Ureter (tissue), 1 donor: ENCODE data around the gene RPL41. TPM values are rescaled to one million over a fixed set of nuclear protein-coding genes. Genes with fewer than 3 reads are reported as not detected.
A peak's percentile ranks its signal among the peaks of the same experiment; 100 is the strongest.
"Not testable (repeated sequence)": the region's sequence is repeated elsewhere in the genome, so short reads cannot be mapped to it uniquely, and the experiment has no call there.

Experiments
- DNase-seq: peaks from one replicate; pipeline ENCODE4 v3.0.0-alpha.2; 2020; ENCODE audit warnings: low spot score
- total RNA-seq: library from RNA; stranded (reverse); gene quantifications from one replicate; pipeline ENCODE4 v1.2.4, GENCODE V29; 2023
- donor health status: DM: yes; HTN: yes; CAD: no.

Gene RPL41
- total RNA-seq = 5,339 TPM

DNA sequence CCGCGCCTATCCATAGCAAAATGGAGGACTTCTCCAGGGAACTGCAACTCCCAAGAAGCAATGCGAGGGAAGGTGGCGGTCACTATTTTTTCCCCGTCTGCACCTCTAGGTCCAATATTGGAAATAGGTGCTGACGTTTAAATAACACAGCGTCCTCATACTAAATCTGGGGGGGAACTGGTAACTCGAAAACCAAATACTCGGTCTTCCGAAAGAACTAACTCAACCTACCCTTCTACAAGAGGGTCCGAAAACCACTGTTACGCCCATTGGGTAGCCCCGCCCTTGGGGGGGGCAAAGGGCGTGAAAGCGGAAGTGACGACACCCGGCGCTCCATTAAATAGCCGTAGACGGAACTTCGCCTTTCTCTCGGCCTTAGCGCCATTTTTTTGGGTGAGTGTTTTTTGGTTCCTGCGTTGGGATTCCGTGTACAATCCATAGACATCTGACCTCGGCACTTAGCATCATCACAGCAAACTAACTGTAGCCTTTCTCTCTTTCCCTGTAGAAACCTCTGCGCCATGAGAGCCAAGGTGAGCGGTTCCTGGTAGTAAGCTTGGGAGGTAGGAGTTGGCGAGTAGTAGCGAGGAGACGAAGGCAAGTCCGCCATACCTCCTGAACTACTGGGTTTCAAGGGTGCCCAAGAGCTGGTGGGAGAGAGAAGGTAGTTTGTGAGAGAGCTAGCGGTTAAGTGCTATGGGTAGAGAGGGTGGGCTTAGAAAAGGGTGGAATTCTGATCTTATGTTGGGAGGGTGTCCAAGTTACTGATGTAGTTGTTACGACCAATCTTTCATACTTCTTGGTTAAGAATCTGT lies at the start of gene RPL41:
RPL41 (plus strand) TSS at position 367 of the 815 bp plus-strand sequence.
- DNase-seq = peak; percentile 97

DNA sequence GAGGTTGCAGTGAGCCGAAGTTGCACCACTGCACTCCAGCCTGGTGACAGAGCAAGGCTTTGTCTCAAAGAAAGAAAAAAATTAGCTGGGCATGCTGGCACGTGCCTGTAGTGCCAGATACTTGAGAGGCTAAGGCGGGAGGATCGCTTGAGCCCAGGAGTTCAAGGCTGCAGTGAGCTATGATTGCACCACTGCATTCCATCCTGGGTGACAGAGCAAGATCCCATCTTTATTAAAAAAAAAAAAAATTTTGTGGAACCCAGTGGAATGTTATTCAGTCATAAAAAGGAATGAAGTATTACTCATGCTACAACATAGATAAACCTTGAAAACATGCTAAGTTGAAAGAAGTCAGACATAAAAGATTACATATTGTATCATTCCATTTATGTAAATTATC lies 44.8 kb upstream of the RPL41 start:
- no peak for DNase-seq

DNA sequence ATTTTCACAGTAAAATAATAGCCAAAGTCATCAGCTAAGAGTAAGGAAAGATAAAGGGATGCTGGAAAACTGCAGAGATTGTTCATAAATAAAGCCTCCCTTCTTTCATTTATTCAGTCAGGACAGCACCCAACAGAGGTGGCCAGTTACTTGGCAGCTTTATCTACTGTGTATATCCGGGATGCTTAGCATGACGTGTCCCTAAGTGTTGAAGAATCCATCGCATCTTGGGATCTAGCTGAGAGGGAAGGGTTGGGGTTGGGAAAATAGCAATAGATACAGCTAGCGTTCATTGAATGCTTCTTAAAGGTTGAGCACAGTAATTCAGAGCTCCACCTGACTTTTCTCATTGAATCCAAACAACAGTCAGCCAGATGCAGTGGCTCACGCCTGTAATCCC lies 42.0 kb upstream of the RPL41 start:
- DNase-seq = no peak

DNA sequence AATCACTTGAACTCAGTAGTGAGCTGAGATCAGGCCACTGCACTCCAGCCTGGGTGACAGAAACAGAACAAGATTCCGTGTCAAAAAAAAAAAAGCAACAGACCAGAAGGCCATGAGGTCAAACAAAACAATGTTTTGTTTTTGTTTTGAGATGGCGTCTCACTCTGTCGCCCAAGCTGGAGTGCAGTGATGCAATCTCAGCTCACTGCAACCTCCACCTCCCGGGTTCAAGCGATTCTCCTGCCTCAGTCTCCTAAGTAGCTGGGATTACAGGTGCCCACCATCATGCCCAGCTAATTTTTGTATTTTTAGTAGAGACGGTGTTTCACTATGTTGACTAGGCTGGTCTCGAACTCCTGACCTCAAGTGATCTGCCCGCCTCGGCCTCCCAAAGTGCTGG lies 38.5 kb upstream of the RPL41 start:
- DNase-seq = not testable (repeated sequence)

DNA sequence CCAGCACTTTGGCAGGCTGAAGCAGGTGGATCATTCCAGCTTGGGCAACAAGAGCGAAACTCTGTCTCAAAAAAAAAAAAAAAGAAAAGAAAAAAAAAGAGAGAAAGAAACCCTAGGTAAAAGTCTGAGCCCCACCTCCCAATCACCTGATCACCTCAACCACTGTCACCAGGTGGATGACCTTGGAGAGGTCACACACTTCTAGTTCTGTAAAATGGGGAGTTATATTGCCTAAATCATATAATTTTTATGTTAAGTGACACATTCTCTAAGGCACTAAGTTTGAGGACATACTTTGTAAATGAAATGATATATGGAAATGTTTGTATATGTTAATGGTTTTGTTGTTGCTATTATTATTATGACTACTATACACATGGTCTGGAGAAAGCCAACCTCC lies 38.0 kb upstream of the RPL41 start:
- no peak for DNase-seq

DNA sequence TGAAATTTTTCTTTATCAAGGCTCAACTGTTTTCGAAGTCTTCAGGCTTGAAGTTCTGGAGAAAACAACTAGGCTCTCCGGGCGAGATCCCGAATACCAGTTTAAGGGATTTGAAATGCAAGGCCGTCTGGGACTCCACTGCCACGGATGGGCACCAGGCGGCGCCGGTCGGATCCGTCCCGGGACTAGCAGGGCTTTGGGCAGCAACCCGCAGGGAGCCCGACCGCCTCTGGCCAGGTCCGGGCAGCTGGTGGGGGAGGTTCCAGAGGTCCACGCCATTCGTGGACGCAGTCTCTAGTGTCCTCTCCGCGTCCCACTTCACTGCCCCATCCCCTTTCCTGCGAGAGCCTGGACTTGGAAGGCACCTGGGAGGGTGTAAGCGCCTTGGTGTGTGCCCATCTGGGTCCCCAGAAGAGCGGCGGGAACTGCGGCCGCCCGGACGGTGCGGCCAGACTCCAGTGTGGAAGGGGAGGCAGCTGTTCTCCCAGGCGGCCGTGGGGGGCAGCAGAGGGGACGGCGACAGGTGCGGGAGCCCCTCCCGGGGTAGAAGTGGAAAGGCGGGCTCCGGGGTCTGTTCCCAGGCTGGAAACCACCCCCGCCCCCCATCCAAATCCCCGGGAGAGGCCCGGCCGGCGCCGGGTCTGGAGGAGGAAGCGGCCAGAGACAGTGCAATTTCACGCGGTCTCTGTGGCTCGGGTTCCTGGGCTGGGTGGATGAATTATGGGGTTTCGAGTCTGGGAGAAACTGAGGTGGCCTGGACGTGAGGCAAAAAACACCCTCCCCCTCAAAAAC lies 37.3 kb upstream of the RPL41 start:
- DNase-seq = peak; percentile 89

DNA sequence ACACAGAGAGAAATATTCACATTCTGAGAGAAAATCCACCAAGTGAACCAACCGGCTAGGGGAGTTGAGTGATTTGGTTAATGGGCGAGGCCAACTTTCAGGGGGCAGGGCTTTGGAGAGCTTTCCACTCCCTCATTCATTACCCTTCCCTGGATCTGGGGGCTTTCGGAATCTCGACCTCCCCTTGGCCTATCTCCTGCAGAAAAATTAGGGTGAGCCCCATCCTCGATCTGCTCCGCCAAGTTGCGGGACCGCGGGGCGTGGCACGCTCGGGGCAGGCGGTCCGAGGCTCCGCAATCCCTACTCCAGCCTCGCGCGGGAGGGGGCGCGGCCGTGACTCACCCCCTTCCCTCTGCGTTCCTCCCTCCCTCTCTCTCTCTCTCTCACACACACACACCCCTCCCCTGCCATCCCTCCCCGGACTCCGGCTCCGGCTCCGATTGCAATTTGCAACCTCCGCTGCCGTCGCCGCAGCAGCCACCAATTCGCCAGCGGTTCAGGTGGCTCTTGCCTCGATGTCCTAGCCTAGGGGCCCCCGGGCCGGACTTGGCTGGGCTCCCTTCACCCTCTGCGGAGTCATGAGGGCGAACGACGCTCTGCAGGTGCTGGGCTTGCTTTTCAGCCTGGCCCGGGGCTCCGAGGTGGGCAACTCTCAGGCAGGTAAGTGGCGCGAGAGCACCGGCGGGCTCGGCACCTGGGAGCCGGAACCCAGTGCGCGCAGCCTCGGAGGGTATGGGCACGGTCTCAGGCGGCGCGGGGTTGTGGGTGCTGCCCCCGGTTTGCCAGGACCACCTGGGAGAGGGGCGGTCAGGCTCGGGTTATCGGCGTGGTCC lies 36.5 kb upstream of the RPL41 start, which contains the start of gene ERBB3:
ERBB3 (plus strand) TSS at position 443 of the 833 bp plus-strand sequence; CDS start at position 579, 136 bp downstream.
- peak; percentile 83 for DNase-seq

DNA sequence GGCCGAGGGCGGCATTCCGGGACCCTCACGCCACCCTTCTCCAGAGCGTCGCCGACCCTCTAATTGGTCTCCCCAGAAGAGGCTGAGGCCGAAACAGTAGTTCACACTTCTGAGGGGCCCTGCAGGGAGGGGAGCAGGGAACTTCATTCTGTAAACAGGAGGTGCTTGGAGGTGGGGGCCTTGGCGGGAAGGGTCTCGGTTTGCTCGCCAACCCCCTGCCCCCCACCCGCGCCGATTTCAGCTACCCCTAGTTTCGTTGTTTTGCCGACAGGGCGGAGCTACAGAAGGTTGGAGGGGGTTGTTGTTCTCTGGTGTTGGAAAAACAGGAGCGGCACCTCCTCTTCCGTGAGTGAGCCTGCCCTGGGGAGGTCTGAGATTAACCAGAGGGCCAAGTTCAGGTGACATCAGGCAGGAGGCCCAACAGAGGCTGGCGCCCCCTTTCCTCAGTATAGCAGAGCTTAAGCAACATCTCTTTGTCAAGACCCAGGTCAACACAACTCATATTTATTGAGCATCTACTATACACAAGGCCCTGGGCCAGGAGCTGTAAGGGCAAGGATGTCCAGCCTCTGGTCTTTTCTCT lies 35.8 kb upstream of the RPL41 start:
- peak; percentile 56 for DNase-seq

DNA sequence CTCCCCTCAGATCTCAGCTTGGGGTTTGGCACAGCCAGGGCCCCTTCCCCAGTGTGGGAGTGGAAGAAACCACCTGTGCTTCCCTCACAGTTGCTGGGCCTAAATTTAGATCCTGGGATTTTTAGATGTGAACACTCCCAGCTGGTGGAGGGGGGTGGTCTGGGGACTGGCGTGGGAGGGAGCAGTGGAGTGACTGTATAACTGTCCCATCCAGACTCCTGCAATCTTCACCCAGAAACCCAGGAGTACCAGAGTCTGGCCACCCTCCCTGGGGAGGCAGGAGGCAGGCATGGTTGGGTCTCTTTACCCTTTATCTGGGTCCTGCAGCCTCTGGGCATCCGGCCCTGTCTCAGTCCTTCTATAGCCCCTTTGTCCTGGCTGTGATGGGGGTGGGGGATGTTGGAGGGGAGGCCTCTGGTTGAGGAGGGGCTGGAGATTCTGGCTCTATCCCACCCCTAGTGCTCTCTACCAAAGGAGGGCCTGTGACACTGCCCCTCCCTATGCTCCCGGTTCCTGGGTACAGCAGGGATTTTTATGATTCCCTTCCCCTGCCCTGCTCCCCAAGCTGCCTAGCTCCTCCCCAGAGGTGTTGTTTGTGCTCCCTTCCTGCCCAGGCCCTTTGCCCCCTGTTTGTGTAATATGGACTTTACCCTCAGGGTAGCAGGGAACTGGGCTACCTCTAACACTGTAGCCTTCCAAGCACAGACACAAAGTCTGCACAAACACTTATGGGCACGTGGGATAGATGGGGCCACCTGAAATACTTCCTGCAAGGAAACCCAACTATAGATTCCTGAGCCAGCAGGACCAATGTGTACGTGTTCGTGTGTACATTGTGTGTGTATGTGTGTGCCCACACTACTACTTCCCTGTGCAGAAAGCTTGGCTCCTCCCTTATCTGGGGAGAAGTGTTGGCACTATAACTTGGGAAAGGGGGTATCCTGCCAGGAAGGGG lies 34.8 kb upstream of the RPL41 start:
- DNase-seq = no peak

DNA sequence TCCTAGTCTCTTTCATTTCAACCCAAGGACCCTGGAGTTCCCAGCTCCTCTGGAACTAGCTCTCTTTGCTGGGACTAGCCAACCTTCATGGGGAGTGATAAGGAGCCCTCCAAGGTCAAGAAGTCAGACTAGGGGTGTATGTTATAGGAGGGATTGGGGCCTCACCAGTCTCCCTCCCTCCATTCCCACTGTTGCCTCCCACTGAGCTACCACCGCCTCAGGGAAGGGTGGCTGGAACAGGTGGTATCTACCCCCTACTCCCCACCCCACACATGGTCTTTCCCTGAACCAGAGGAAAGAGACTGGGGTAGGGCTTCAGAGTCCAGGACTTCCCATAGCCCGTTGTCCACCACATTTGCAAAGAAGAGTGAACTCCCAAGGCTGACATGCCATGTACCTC lies 34.1 kb upstream of the RPL41 start:
- no peak for DNase-seq

DNA sequence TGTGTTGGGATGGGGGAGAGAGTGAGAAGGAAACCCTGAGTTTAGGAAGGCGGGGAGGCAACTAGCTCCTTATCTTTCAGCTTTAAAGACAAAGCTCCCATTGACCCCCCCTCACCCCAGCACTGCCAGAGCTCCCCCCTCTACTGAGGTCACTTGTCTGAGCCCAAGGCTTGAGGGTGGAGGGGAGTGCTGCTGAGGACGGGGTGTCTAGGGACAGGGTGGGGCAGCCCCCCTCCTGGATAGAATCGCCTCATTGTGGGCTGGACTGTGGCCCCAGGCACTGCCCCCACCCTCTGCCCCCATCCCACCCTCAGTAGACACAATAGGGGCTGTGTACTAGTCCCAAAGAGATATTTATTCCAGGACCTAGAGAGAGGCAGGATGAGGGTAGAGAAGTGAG lies 33.5 kb upstream of the RPL41 start:
- no peak for DNase-seq

DNA sequence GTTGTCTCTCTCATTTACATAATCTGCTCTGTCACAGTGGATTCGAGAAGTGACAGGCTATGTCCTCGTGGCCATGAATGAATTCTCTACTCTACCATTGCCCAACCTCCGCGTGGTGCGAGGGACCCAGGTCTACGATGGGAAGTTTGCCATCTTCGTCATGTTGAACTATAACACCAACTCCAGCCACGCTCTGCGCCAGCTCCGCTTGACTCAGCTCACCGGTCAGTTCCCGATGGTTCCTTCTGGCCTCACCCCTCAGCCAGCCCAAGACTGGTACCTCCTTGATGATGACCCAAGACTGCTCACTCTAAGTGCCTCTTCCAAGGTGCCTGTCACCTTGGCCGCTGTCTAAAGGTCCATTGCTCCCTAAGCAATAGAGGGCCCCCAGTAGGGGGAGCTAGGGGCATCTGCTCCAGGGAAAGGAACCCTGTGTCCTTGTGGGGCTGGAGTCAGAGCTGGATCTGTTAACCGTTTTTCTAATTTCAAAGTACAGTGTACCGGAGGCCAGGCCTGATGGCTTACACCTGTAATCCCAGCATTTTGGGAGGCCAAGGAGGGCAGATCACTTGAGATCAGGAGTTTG lies 31.4 kb upstream of the RPL41 start:
- DNase-seq = no peak

DNA sequence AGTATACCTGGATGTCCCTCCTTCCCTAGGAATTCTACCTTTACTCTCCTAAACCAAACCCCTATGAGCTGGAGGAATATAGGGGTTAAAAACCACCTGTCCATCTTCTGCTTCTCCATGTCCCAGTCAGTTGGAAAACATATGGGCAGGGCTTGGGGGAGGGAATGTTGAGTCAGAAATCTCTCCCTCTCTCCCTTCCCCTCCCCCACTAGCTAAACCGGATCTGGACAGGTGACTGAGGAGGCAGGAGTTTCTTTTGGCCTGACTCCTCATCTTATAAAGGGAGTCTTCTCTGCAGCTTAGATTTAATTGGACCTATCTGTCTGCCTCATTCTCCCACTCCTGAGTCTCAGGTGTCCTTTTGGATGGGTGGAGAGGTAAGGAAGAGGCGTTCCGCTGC lies 30.3 kb upstream of the RPL41 start:
- DNase-seq = peak; percentile 81

DNA sequence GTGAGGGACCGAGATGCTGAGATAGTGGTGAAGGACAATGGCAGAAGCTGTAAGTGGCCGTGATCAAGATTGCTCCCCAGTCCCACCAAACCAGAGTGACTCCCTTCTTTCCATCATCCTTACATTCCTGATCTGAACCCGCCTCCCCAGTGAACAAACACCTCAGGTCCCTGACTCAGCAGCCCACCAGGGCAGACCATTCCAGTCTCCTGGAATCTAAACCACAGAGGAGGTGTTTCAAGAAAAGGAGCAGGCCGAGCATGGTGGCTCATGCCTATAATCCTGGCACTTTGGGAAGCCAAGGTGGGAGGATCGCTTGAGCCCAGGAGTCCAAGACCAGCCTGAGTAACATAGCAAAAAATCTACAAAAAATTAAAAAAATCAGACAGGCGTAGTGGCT lies 29.8 kb upstream of the RPL41 start:
- DNase-seq = no peak

DNA sequence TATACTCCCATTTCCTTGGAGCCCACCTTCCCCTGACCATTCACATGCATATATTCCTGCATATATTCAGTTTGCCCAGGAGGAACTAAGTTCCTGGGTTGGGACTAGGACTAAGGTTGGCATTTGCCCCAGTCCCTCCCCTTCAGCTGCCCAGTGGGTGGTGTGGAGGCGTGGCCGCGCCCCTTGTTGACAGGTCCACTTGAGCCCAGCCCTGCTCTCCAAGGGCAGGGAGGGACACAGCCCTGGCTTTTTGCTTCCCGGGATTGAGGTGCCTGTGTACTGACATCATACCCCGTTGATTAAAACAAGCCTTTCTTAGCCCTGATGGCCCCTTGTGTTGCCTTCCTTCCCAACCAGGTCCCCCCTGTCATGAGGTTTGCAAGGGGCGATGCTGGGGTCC lies 29.2 kb upstream of the RPL41 start:
- peak; percentile 78 for DNase-seq

DNA sequence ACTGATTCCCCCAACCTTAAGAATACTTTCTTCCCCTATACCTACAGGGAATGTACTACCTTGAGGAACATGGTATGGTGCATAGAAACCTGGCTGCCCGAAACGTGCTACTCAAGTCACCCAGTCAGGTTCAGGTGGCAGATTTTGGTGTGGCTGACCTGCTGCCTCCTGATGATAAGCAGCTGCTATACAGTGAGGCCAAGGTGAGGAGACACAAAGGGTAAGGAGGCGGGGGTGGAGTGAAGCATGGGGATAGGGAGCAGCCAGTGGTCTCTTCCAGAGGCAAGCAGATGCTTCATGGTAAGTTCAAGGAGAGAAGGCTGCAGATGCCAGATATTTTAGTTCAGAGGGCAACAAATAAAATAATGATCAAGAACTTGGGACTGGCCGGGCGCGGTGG lies 18.7 kb upstream of the RPL41 start:
- no peak for DNase-seq

DNA sequence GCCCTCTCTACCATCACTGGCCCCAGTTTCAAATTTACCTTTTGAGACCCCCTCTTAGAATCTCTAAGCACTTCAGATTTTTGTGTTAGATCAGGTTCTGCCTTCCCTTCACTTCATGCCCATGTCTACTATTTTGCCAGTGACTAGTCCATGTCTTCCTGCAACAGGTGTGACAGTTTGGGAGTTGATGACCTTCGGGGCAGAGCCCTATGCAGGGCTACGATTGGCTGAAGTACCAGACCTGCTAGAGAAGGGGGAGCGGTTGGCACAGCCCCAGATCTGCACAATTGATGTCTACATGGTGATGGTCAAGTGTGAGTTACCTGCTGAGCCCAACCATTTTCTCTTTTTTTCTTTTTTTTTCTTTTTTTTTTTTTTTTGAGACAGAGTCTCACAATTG lies 17.8 kb upstream of the RPL41 start:
- no peak for DNase-seq

DNA sequence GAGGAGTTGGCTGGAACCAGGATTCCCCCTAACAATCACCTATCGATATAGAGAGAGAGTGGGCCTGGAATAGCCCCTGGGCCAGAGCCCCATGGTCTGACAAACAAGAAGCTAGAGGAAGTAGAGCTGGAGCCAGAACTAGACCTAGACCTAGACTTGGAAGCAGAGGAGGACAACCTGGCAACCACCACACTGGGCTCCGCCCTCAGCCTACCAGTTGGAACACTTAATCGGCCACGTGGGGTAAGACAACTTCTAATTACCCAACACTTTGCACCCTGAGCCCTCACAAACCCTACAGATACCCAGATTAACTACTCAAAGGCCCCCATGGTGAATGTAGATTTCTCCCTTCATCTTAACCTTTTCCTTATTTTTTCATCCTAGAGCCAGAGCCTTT lies 16.6 kb upstream of the RPL41 start:
- DNase-seq = no peak

DNA sequence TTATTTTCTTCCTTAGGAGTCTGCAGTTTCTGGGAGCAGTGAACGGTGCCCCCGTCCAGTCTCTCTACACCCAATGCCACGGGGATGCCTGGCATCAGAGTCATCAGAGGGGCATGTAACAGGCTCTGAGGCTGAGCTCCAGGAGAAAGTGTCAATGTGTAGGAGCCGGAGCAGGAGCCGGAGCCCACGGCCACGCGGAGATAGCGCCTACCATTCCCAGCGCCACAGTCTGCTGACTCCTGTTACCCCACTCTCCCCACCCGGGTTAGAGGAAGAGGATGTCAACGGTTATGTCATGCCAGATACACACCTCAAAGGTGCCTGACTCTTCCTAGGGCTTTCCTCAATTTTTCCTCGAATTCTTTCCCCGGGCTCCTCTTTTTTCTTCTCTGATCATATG lies 15.4 kb upstream of the RPL41 start:
- no peak for DNase-seq

DNA sequence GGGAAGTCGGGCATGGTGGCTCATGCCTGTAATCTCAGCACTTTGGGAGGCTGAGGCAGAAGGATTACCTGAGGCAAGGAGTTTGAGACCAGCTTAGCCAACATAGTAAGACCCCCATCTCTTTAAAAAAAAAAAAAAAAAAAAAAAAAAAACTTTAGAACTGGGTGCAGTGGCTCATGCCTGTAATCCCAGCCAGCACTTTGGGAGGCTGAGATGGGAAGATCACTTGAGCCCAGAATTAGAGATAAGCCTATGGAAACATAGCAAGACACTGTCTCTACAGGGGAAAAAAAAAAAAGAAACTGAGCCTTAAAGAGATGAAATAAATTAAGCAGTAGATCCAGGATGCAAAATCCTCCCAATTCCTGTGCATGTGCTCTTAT lies 13.8 kb upstream of the RPL41 start:
- no peak for DNase-seq
